Measurements from ENCODE around the gene CDADC1.

The CDADC1 gene

DNA sequence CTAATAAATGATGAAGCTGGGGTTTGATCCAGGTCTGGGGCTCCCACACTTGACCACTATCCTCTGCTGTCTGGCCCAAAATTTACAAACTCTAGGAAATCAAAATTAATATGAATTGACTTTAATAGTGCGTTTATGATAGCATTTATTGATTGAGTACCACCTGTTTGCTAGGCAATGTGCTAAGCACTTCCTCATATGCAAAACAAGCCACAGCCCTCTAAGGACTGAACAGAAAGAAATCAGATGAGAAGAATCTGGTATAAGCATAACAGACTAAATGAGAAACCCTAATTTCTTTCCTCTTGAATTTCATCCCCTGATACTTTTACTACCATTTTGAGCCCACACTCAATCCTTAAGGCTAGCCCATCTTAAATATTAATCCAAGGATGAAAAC, 34.2 kb upstream of the CDADC1 start:
- peaks cover 34% of the 10 kb centered on the region for H3K27me3 Mint-ChIP-seq (ENCODE audit: low read depth, poor library complexity)
- peaks cover 32% of the 10 kb centered on the region for H3K36me3 Mint-ChIP-seq (ENCODE audit: low read depth)
- peaks cover 22% of the 10 kb centered on the region for H3K4me1 Mint-ChIP-seq
- no peak overlapping the region for H3K27ac Mint-ChIP-seq
- no peak for DNase-seq
- peaks cover 5% of the 10 kb centered on the region for H3K9me3 Mint-ChIP-seq
- H3K4me3 Mint-ChIP-seq = no peak overlapping the region
- TF ChIP-seq, protein P1, sequence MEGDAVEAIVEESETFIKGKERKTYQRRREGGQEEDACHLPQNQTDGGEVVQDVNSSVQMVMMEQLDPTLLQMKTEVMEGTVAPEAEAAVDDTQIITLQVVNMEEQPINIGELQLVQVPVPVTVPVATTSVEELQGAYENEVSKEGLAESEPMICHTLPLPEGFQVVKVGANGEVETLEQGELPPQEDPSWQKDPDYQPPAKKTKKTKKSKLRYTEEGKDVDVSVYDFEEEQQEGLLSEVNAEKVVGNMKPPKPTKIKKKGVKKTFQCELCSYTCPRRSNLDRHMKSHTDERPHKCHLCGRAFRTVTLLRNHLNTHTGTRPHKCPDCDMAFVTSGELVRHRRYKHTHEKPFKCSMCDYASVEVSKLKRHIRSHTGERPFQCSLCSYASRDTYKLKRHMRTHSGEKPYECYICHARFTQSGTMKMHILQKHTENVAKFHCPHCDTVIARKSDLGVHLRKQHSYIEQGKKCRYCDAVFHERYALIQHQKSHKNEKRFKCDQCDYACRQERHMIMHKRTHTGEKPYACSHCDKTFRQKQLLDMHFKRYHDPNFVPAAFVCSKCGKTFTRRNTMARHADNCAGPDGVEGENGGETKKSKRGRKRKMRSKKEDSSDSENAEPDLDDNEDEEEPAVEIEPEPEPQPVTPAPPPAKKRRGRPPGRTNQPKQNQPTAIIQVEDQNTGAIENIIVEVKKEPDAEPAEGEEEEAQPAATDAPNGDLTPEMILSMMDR (IDR thresholded peaks at IDR 0.05) = no peak

DNA sequence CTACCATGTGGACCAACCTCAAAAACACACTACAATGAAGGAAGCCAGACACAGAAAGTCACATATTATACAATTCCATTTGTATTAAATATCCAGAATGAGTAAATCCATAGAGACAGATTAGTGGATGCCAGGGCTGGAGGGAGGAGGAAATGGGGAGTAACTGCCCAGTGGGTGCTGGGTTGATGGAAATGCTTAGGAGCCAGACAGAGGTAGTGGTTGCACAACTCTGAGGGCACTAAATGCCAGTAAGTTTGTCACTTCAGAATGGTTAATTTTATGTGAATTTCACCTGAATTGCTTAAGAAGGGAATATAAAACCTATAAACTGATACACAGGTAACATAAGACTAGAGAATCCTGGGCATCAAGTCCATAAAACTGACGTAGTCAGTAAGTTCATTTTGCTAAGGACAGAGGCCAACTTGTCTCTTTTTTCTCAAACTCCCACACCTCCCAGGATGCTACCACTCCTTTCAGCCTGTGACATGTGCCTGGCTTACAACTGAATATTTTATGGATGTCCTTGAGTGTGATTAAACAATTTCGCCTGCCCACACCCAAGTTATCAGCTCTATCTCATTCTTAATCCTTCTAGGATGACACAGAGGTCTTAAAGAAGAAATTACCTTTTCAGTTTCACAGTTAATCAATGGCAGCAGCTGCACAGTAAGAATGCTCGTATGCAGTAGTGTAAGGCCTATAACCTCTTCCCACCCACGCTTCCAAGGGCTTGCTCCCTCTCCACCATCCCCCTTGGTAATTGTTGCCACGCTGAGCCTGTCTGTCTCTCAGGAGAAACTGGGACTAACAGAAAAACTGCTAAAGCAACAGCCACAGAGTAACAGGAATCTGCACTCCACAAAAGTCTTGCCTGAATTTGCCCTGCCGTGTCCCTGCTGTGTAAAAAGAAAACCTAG, 33.5 kb upstream of the CDADC1 start:
- TF ChIP-seq, protein P1 (IDR thresholded peaks at IDR 0.05) = no peak
- H3K27ac Mint-ChIP-seq = no peak overlapping the region
- H3K4me1 Mint-ChIP-seq = peaks cover 29% of the 10 kb centered on the region
- peaks cover 32% of the 10 kb centered on the region for H3K36me3 Mint-ChIP-seq (ENCODE audit: low read depth)
- H3K4me3 Mint-ChIP-seq = no peak overlapping the region
- H3K27me3 Mint-ChIP-seq (ENCODE audit: low read depth, poor library complexity) = peaks cover 41% of the 10 kb centered on the region
- no peak for DNase-seq
- peaks cover 5% of the 10 kb centered on the region for H3K9me3 Mint-ChIP-seq

GRCh38 chr13:49214917-49215376, 32.8 kb upstream of the CDADC1 start:
- DNase-seq = no peak

GRCh38 chr13:49216334-49216733, 31.4 kb upstream of the CDADC1 start:
- Mint-ChIP-seq H3K27me3 (ENCODE audit: low read depth, poor library complexity) (peaks cover 59% of the 10 kb centered on the region), H3K4me3 (no peak overlapping the region), H3K27ac (no peak overlapping the region), H3K4me1 (peaks cover 31% of the 10 kb centered on the region), H3K9me3 (peaks cover 5% of the 10 kb centered on the region), H3K36me3 (ENCODE audit: low read depth) (peaks cover 14% of the 10 kb centered on the region)
- no peak for DNase-seq
- TF ChIP-seq, protein P1 (IDR thresholded peaks at IDR 0.05) = no peak

More at GRCh38 chr13:49214917-49215376, 32.8 kb upstream of the CDADC1 start:
- H3K4me1 Mint-ChIP-seq = peaks cover 29% of the 10 kb centered on the region
- H3K27ac Mint-ChIP-seq = no peak overlapping the region
- TF ChIP-seq, protein P1 (IDR thresholded peaks at IDR 0.05) = no peak
- peaks cover 5% of the 10 kb centered on the region for H3K9me3 Mint-ChIP-seq
- H3K36me3 Mint-ChIP-seq (ENCODE audit: low read depth) = peaks cover 25% of the 10 kb centered on the region
- H3K4me3 Mint-ChIP-seq = no peak overlapping the region
- H3K27me3 Mint-ChIP-seq (ENCODE audit: low read depth, poor library complexity) = peaks cover 48% of the 10 kb centered on the region

DNA sequence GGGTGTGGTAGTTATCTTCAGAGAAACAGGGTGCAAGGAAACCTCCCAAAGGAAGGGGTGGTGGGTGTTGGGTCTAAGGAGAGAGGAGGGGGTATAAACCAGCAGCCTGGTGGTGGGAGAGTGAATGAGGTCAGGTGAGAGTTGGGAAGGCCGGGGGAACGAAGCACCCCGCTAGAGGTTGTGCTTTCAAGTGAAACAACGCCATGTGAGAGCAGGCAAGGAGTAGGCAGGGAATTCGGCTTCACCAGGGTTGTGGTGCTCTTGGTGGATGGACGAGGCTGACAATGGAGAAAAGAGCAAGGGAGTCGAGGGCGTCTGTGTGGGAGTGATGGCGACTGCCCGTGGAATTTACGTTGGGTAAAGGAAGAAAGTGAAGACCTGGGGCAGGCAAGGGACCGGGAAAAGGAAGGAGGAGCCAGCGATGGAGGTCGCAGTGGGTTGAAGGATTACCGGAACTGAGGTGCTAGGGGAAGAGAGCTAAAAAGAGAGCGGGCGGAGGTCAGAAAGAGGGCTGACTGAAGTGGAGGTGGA, 29.7 kb upstream of the CDADC1 start:
- Mint-ChIP-seq H3K36me3 (ENCODE audit: low read depth) (no peaks in the 10 kb centered on the region), H3K4me3 (peak overlapping the region; percentile 76), H3K4me1 (peaks cover 34% of the 10 kb centered on the region), H3K27ac (no peak overlapping the region), H3K27me3 (ENCODE audit: low read depth, poor library complexity) (peaks cover 76% of the 10 kb centered on the region), H3K9me3 (peaks cover 12% of the 10 kb centered on the region)
- TF ChIP-seq, protein P1 (IDR thresholded peaks at IDR 0.05) = no peak
- DNase-seq = no peak

Data from nephron progenitor cell (in vitro differentiated cells).